Metanephros (tissue), 2 donors: Measurements from ENCODE around the gene SCAMP1. TPM values are rescaled to one million over a fixed set of nuclear protein-coding genes. Genes with fewer than 3 reads are reported as not detected.

ENCODE experiments used
- small RNA-seq: library from RNA; depleted of rRNA; stranded (forward); fragments of <200 nt; gene quantifications from one replicate; pipeline ENCODE3, GENCODE V24; 2014; ENCODE audit warnings: low replicate concordance
- total RNA-seq: library from RNA; depleted of rRNA; stranded (reverse); fragments of >200 nt; gene quantifications from one replicate; pipeline ENCODE4 v1.2.3, GENCODE V29; 2014

The SCAMP1 gene
- total RNA-seq, result 46.0 TPM

DNA sequence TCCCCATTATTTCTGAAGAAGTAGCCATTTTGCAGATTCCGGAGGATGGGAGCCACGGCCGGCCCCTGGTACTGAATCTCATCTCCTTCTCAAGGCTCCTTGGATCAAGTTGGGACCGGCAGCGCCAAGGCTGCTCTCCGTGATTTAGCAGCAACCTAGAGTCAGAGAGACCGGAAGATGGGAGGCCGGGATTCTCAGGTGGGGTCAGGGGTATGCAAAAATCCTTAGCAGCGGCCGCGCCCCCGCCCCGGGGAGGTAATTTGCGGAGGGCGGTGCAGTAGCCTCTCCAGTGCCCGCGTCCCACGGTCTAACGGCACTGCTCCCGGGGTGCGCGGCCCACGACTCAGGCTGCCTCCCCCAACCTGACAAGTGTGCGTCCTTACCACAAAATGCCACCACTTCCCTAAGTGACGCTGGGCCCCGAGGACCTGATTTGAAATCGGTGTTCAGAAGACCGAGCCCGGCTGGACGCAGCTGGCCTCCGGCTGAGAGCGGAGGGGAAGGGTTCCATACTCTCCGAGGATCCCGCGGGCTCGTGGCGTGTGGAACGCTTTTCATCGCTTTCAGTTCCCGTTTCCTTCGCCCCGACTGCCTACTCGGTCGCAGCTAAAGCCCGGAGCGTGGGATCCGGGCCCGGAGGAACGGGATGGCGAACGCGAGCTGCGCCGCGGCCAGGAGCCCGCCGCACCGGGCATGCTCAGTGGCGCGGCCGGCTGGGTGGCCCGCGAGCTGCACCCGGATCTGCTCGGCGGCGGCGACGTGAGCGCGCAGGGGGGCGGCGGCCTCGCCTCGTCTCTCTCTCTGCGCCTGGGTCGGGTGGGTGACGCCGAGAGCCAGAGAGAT, at the start of gene SCAMP1:
SCAMP1 (plus strand) TSS at position 787 of the 843 bp plus-strand sequence; CDS start at position 842, 55 bp downstream.

Small RNA genes lying within 50 kb of the gene (small RNA-seq; reads per million reads assigned to genes)
- gene RF00019 (not detected), gene RNU6-183P (not detected)

Other genes starting within 250 kb of the SCAMP1 start
- 44.7 TPM for gene AP3B1, start 65.9 kb upstream of the SCAMP1 start, total RNA-seq